Panc1 (cell line): ENCODE measurements around the gene UNC80.

Source experiments
- POLR2AphosphoS5 ChIP-seq: IDR thresholded peaks from 2 replicates; pipeline ENCODE4 v1.6.1; 2012; ENCODE audit warnings: mild to moderate bottlenecking, low read depth, low read length, moderate library complexity
- SIN3A ChIP-seq: IDR thresholded peaks from 2 replicates; pipeline ENCODE4 v1.6.1; 2012; ENCODE audit warnings: low read depth, mild to moderate bottlenecking, low read length, moderate library complexity, borderline replicate concordance; ENCODE audit not compliant: insufficient read depth
- TF ChIP-seq, protein P1 (sequence below), 2 experiments: IDR thresholded peaks; 2 replicates each; pipeline ENCODE4 v1.6.1; 2011 to 2012; ENCODE audit warnings: low read depth in 2 of 2, control low read depth in 1 of 2, low read length in 1 of 2, mild to moderate bottlenecking in 1 of 2, moderate library complexity in 1 of 2; ENCODE audit not compliant: insufficient read depth in 1 of 2
- TF ChIP-seq, protein P2 (sequence below): fragments of 450-650 bp; IDR thresholded peaks from 2 replicates; pipeline ENCODE4 v1.5.1; 2017; ENCODE audit warnings: mild to moderate bottlenecking

- TF ChIP-seq, protein P1, sequence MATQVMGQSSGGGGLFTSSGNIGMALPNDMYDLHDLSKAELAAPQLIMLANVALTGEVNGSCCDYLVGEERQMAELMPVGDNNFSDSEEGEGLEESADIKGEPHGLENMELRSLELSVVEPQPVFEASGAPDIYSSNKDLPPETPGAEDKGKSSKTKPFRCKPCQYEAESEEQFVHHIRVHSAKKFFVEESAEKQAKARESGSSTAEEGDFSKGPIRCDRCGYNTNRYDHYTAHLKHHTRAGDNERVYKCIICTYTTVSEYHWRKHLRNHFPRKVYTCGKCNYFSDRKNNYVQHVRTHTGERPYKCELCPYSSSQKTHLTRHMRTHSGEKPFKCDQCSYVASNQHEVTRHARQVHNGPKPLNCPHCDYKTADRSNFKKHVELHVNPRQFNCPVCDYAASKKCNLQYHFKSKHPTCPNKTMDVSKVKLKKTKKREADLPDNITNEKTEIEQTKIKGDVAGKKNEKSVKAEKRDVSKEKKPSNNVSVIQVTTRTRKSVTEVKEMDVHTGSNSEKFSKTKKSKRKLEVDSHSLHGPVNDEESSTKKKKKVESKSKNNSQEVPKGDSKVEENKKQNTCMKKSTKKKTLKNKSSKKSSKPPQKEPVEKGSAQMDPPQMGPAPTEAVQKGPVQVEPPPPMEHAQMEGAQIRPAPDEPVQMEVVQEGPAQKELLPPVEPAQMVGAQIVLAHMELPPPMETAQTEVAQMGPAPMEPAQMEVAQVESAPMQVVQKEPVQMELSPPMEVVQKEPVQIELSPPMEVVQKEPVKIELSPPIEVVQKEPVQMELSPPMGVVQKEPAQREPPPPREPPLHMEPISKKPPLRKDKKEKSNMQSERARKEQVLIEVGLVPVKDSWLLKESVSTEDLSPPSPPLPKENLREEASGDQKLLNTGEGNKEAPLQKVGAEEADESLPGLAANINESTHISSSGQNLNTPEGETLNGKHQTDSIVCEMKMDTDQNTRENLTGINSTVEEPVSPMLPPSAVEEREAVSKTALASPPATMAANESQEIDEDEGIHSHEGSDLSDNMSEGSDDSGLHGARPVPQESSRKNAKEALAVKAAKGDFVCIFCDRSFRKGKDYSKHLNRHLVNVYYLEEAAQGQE (IDR thresholded peaks at IDR 0.05; ENCODE audit: insufficient read depth in 1 of 2, low read depth in 2 of 2, low read length in 1 of 2): no peak
- TF ChIP-seq, protein P2, sequence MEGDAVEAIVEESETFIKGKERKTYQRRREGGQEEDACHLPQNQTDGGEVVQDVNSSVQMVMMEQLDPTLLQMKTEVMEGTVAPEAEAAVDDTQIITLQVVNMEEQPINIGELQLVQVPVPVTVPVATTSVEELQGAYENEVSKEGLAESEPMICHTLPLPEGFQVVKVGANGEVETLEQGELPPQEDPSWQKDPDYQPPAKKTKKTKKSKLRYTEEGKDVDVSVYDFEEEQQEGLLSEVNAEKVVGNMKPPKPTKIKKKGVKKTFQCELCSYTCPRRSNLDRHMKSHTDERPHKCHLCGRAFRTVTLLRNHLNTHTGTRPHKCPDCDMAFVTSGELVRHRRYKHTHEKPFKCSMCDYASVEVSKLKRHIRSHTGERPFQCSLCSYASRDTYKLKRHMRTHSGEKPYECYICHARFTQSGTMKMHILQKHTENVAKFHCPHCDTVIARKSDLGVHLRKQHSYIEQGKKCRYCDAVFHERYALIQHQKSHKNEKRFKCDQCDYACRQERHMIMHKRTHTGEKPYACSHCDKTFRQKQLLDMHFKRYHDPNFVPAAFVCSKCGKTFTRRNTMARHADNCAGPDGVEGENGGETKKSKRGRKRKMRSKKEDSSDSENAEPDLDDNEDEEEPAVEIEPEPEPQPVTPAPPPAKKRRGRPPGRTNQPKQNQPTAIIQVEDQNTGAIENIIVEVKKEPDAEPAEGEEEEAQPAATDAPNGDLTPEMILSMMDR: no peak
- no peak for TF ChIP-seq POLR2AphosphoS5
- TF ChIP-seq SIN3A: no peak
Observed at GRCh38 chr2:209878701-209879100, 107.1 kb downstream of the UNC80 start.
